Sigmoid colon (tissue), 7 donors: ENCODE data around the gene BPI. TPM values are rescaled to one million over a fixed set of nuclear protein-coding genes. Genes with fewer than 3 reads are reported as not detected.

Source experiments
- DNase-seq: peaks from one replicate; pipeline ENCODE4 v3.0.0-alpha.2; 2019
- H3K27ac ChIP-seq, 4 donors: fragments of 200-600 bp; sonication (generic); one replicate each; pipeline ENCODE4 v1.5.1; 2016 to 2019; ENCODE audit warnings: mild to moderate bottlenecking in 1 of 4
- H3K27me3 ChIP-seq, 3 donors: fragments of 200-600 bp; sonication (generic); one replicate each; pipeline ENCODE4 v1.5.1; 2019; ENCODE audit warnings: mild to moderate bottlenecking in 1 of 3
- H3K36me3 ChIP-seq, 4 donors: fragments of 200-600 bp; sonication (generic); one replicate each; pipeline ENCODE4 v1.5.1; 2016 to 2019
- H3K4me1 ChIP-seq, 4 donors: fragments of 200-600 bp; sonication (generic); one replicate each; pipeline ENCODE4 v1.5.1; 2017 to 2019
- H3K4me3 ChIP-seq, 4 donors: fragments of 200-600 bp; sonication (generic); one replicate each; pipeline ENCODE4 v1.5.1; 2017 to 2019; ENCODE audit warnings: mild to moderate bottlenecking in 2 of 4, moderate library complexity in 1 of 4
- H3K9me3 ChIP-seq, 4 donors: fragments of 200-600 bp in 3 of 4; sonication (generic) in 3 of 4; one replicate each; pipeline versions ENCODE4 v1.5.1 to v1.6.1; 2013 to 2019
- EP300 ChIP-seq, 4 donors: sonication (generic); formaldehyde crosslinking; IDR thresholded peaks; one replicate each; pipeline ENCODE4 v1.6.1; 2017; ENCODE audit warnings: antibody characterized with exemption in 4 of 4
- POLR2A ChIP-seq, 2 donors: fragments of 450-650 bp; IDR thresholded peaks; one replicate each; pipeline ENCODE4 v1.6.1; 2016; ENCODE audit warnings: antibody characterized with exemption in 2 of 2, mild to moderate bottlenecking in 2 of 2, moderate library complexity in 2 of 2
- POLR2AphosphoS5 ChIP-seq, 4 donors: sonication (generic); formaldehyde crosslinking; IDR thresholded peaks; one replicate each; pipeline ENCODE4 v1.6.1; 2017; ENCODE audit warnings: antibody characterized with exemption in 4 of 4
- WGBS, 2 donors: extraction: QIAGEN DNeasy Blood & Tissue Kit; methylation state at CpG; one replicate each; pipeline ENCODE4 v1.1.7; 2013; 5-methylcytosine and 5-hydroxymethylcytosine counted together
- intact Hi-C: fragments of 100-400 bp; cut with DNase I; formaldehyde crosslinking; loops from one replicate; pipeline ENCODE4 v1.15.1; 2023
- polyA plus RNA-seq, 3 donors: library from polyadenylated mRNA; stranded (reverse); fragments of 200-250 nt; gene quantifications; one replicate each; pipeline ENCODE4 v1.2.3, GENCODE V29; 2013
- total RNA-seq, 4 donors: library from RNA; depleted of rRNA; stranded (reverse); fragments of >200 nt; gene quantifications; one replicate each; pipeline ENCODE4 v1.1.0, GENCODE V29; 2016
- TF ChIP-seq, protein P1 (sequence below), 4 experiments: fragments of 450-650 bp in 3 of 4; fragments of 200-600 bp in 1 of 4; IDR thresholded peaks; one replicate each; pipeline ENCODE4 v1.5.1; 2016 to 2019; ENCODE audit warnings: antibody characterized with exemption in 4 of 4, mild to moderate bottlenecking in 3 of 4, moderate library complexity in 2 of 4
- donor health status: healthy with polysubstance abuse.
- donor health status: Bipolar disorder and iron deficiency.
- donor health status: healthy.

The BPI gene
- total and polyA plus RNA-seq, 7 donors, result 0.09 to 0.99 TPM; not detected in 5

DNA sequence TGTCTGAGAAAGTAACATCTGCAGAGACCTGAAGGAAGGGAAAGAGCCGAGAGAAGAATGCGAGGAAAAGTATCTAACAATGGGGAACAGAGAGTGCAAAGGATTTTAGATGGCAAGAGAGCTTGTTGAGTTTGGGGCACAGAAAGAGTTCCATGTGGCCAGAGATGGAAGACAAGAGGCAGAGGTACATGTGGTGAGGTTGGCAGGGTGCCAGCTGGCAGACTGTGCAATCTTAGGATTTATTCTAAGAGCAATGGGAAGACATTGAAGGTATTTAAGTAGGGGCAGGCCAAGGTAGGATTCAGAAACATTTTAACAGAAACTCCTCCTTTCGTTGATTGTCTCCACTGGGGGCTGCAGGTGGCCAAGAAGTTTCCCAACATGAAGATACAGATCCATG lies 21.9 kb downstream of the BPI start:
- Histone ChIP-seq H3K27ac (no peak overlapping the region), H3K36me3 (no peaks in the 10 kb centered on the region), H3K27me3 (peaks cover 0 to 15% (median 0%) of the 10 kb centered on the region in 3 donors), H3K4me1 (no peaks in the 10 kb centered on the region), H3K4me3 (no peak overlapping the region), H3K9me3 (no peaks in the 10 kb centered on the region)
- no peak for DNase-seq
- WGBS, 2 donors, result 87 to 89% methylated on average over 3 of the region's 3 CpGs
- intact Hi-C loops, result no loop called here
- TF ChIP-seq POLR2A (IDR thresholded peaks at IDR 0.05) (no peak), POLR2AphosphoS5 (IDR thresholded peaks at IDR 0.05) (no peak), EP300 (IDR thresholded peaks at IDR 0.05) (no peak)
- TF ChIP-seq, protein P1, sequence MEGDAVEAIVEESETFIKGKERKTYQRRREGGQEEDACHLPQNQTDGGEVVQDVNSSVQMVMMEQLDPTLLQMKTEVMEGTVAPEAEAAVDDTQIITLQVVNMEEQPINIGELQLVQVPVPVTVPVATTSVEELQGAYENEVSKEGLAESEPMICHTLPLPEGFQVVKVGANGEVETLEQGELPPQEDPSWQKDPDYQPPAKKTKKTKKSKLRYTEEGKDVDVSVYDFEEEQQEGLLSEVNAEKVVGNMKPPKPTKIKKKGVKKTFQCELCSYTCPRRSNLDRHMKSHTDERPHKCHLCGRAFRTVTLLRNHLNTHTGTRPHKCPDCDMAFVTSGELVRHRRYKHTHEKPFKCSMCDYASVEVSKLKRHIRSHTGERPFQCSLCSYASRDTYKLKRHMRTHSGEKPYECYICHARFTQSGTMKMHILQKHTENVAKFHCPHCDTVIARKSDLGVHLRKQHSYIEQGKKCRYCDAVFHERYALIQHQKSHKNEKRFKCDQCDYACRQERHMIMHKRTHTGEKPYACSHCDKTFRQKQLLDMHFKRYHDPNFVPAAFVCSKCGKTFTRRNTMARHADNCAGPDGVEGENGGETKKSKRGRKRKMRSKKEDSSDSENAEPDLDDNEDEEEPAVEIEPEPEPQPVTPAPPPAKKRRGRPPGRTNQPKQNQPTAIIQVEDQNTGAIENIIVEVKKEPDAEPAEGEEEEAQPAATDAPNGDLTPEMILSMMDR (IDR thresholded peaks at IDR 0.05), result no peak

DNA sequence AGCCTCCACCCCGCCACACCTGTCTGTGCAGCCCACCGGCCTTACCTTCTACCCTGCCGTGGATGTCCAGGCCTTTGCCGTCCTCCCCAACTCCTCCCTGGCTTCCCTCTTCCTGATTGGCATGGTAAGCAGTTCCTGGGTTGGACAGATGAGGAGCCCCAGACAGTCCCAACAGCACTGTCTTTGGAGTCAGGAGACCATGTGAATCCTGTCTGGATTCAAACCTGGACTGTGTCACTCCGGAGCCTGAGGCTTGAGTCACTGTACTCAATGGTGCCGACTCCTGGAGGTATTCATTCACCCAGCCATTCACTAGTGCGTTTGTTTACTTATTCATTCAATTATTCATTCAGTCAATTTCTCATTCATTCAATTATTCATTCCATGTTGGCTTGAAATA lies 22.4 kb downstream of the BPI start:
- intact Hi-C loops, result no loop called here
- DNase-seq, result no peak
- Histone ChIP-seq H3K36me3 (no peaks in the 10 kb centered on the region), H3K27me3 (peaks cover 0 to 18% (median 0%) of the 10 kb centered on the region in 3 donors), H3K9me3 (no peaks in the 10 kb centered on the region), H3K4me3 (no peak overlapping the region), H3K27ac (no peak overlapping the region), H3K4me1 (no peaks in the 10 kb centered on the region)
- 88 to 92% methylated on average over 7 of the region's 7 CpGs for WGBS, 2 donors
- TF ChIP-seq EP300 (IDR thresholded peaks at IDR 0.05) (no peak), POLR2A (IDR thresholded peaks at IDR 0.05) (no peak), POLR2AphosphoS5 (IDR thresholded peaks at IDR 0.05) (no peak)
- TF ChIP-seq, protein P1 (IDR thresholded peaks at IDR 0.05), result no peak

DNA sequence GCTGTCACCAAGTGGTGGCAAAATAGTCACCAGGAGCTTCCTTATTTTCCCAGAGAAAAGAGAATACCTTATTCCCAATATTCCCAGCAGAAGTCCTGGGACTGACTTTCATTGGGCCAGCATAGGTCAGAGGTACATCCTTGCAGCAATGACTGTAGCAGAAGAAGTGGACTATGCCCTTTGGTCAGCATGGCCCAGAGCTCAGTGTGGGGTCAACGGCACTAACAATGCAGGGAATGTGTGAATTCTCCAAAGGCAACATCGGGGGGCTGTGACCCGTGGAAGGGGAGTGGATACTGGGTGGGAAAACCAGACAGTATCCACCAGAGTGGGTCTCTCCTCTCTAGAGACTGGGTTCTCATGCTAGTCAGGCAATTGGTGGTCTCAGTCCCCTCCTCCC lies 26.7 kb downstream of the BPI start:
- Histone ChIP-seq H3K4me3 (no peak overlapping the region), H3K4me1 (no peaks in the 10 kb centered on the region), H3K27me3 (peaks cover 0 to 24% (median 0%) of the 10 kb centered on the region in 3 donors), H3K27ac (no peak overlapping the region), H3K9me3 (no peaks in the 10 kb centered on the region), H3K36me3 (no peaks in the 10 kb centered on the region)
- DNase-seq, result no peak
- WGBS, 2 donors, result 36 to 50% methylated on average over 3 of the region's 3 CpGs
- intact Hi-C loops, result no loop called here
- no peak for TF ChIP-seq POLR2AphosphoS5 (IDR thresholded peaks at IDR 0.05)
- TF ChIP-seq, protein P1 (IDR thresholded peaks at IDR 0.05), result no peak
- no peak for TF ChIP-seq POLR2A (IDR thresholded peaks at IDR 0.05)

DNA sequence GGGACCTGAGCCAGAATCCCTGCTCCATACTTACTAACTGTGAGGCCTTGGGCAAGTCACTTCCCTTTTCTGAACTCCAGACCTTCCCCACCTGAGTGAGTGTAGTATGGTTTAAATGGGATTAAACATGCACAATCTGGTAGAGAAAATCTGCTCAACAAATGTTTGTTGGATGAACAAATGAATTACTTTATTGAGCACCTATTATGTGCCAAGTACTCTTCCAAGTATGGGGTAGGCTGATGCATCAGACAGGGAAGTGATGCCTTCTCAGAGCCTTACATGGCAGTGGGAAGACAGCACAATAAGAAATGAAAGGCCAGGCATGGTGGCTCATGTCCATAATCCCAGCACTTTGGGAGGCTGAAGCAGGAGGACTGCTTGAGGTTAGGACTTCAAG lies 27.3 kb downstream of the BPI start:
- Histone ChIP-seq H3K4me1 (no peaks in the 10 kb centered on the region), H3K4me3 (no peak overlapping the region), H3K27me3 (peaks cover 0 to 28% (median 0%) of the 10 kb centered on the region in 3 donors), H3K27ac (no peak overlapping the region), H3K9me3 (no peaks in the 10 kb centered on the region), H3K36me3 (no peaks in the 10 kb centered on the region)
- intact Hi-C loops, result no loop called here
- DNase-seq, result no peak
- TF ChIP-seq POLR2AphosphoS5 (IDR thresholded peaks at IDR 0.05) (no peak), EP300 (IDR thresholded peaks at IDR 0.05) (no peak), POLR2A (IDR thresholded peaks at IDR 0.05) (no peak)
- TF ChIP-seq, protein P1 (IDR thresholded peaks at IDR 0.05), result no peak

DNA sequence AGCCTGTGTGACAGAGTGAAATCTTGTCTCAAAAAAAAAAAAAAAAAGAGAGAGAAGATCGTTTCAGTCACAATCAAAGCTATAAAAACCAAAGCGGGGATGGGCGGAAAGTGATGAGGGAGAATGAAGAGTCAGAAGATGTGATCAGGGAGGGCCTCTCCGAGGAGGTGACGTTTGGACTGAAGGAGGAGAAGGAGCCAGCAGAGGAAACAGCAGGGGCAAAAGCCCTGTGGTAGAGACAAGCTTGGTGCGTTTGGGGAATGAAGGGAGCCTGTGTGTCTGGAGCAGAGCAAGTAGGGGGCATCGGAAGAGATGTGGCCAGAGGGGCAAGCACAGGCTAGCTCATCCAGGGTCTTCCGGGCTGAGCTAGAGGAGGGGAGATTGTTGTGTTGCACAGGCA lies 27.9 kb downstream of the BPI start:
- no peak for DNase-seq
- H3K27ac ChIP-seq, result no peak overlapping the region
- intact Hi-C loops, result no loop called here
- H3K4me1 ChIP-seq, result no peaks in the 10 kb centered on the region
- no peak for TF ChIP-seq POLR2AphosphoS5 (IDR thresholded peaks at IDR 0.05)
- TF ChIP-seq EP300 (IDR thresholded peaks at IDR 0.05), result no peak
- no peak for TF ChIP-seq POLR2A (IDR thresholded peaks at IDR 0.05)
- TF ChIP-seq, protein P1 (IDR thresholded peaks at IDR 0.05), result no peak
- no peaks in the 10 kb centered on the region for H3K9me3 ChIP-seq
- WGBS, 2 donors, result 69 to 79% methylated on average over 8 of the region's 8 CpGs
- peaks cover 0 to 30% (median under 1%) of the 10 kb centered on the region in 3 donors for H3K27me3 ChIP-seq
- no peaks in the 10 kb centered on the region for H3K36me3 ChIP-seq
- no peak overlapping the region for H3K4me3 ChIP-seq
